ENCODE data around the gene ZBTB39. TPM values are rescaled to one million over a fixed set of nuclear protein-coding genes. Genes with fewer than 3 reads are reported as not detected.

The ZBTB39 gene
- total and polyA plus RNA-seq, 4 donors: 1.8 to 9.9 (median 3.0) TPM

GRCh38 chr12:57042695-57043094 is 36.3 kb upstream of the ZBTB39 start:
- Histone ChIP-seq H3K4me3 (ENCODE audit: low read depth in 1 of 3, low read length in 3 of 3) (no peak overlapping the region), H3K27ac (ENCODE audit: low read depth in 1 of 2, low read length in 2 of 2) (no peak overlapping the region), H3K27me3 (ENCODE audit: control insufficient read depth in 4 of 4, insufficient read depth in 4 of 4, low read length in 3 of 4) (no peaks in the 10 kb centered on the region), H3K9ac (ENCODE audit: low read depth in 1 of 2, low read length in 2 of 2) (no peak overlapping the region), H3K9me3 (ENCODE audit: control insufficient read depth in 4 of 4, low read length in 3 of 4) (no peaks in the 10 kb centered on the region), H3K36me3 (ENCODE audit: control insufficient read depth in 4 of 4, insufficient read depth in 3 of 4, low read depth in 1 of 4, low read length in 3 of 4) (no peaks in the 10 kb centered on the region), H3K4me1 (ENCODE audit: control insufficient read depth in 4 of 4, insufficient read depth in 4 of 4, low read length in 3 of 4) (no peaks in the 10 kb centered on the region)
- DNase-seq (ENCODE audit: low spot score): no peak
- WGBS: 96% methylated on average over 2 of the region's 2 CpGs
- TF ChIP-seq ZBTB33 (IDR thresholded peaks at IDR 0.05) (no peak), CTCF (IDR thresholded peaks at IDR 0.05; ENCODE audit: low read depth, low read length, missing input control) (no peak), TAF1 (conservative IDR thresholded peaks at IDR 0.05) (no peak), REST (IDR thresholded peaks at IDR 0.05) (no peak), HNF4A (conservative IDR thresholded peaks at IDR 0.05) (no peak), FOXA2 (IDR thresholded peaks at IDR 0.05) (no peak), RXRA (IDR thresholded peaks at IDR 0.05) (no peak), RAD21 (IDR thresholded peaks at IDR 0.05) (no peak), JUND (IDR thresholded peaks at IDR 0.05) (no peak), FOXA1 (IDR thresholded peaks at IDR 0.05) (no peak), EGR1 (IDR thresholded peaks at IDR 0.05; ENCODE audit: low read depth in 2 of 2) (no peak)

GRCh38 chr12:57040750-57041149 is 34.4 kb upstream of the ZBTB39 start:
- no peak for DNase-seq (ENCODE audit: low spot score)
- no peak for TF ChIP-seq FOXA1 (IDR thresholded peaks at IDR 0.05)
- no peak for TF ChIP-seq YY1 (IDR thresholded peaks at IDR 0.05)
- TF ChIP-seq HNF4A (conservative IDR thresholded peaks at IDR 0.05): no peak
- no peak for TF ChIP-seq REST (IDR thresholded peaks at IDR 0.05)
- H3K9ac ChIP-seq (ENCODE audit: low read depth in 1 of 2, low read length in 2 of 2): no peak overlapping the region
- no peaks in the 10 kb centered on the region for H3K4me1 ChIP-seq (ENCODE audit: control insufficient read depth in 4 of 4, insufficient read depth in 4 of 4, low read length in 3 of 4)
- H3K36me3 ChIP-seq (ENCODE audit: control insufficient read depth in 4 of 4, insufficient read depth in 3 of 4, low read depth in 1 of 4, low read length in 3 of 4): no peaks in the 10 kb centered on the region
- H3K9me3 ChIP-seq (ENCODE audit: control insufficient read depth in 4 of 4, low read length in 3 of 4): no peaks in the 10 kb centered on the region
- WGBS: 83% methylated on average over 2 of the region's 2 CpGs
- no peaks in the 10 kb centered on the region for H3K27me3 ChIP-seq (ENCODE audit: control insufficient read depth in 4 of 4, insufficient read depth in 4 of 4, low read length in 3 of 4)
- no peak overlapping the region for H3K4me3 ChIP-seq (ENCODE audit: low read depth in 1 of 3, low read length in 3 of 3)
- H3K27ac ChIP-seq (ENCODE audit: low read depth in 1 of 2, low read length in 2 of 2): no peak overlapping the region
